KOPT-K1 (cell line): ENCODE results near the gene MAPK11.

Experiments used
- H3K27ac ChIP-seq: fragments of 200-600 bp; sonication (generic); 2 replicates; pipeline ENCODE4 v1.5.1; 2016; ENCODE audit warnings: antibody characterized with exemption, mild to moderate bottlenecking, low read depth, low read length; ENCODE audit not compliant: poor library complexity, severe bottlenecking
- H3K36me3 ChIP-seq: fragments of 200-600 bp; sonication (generic); 2 replicates; pipeline ENCODE4 v1.5.1; 2017; ENCODE audit warnings: antibody characterized with exemption, mild to moderate bottlenecking, low read length, moderate library complexity; ENCODE audit not compliant: insufficient read depth
- H3K9me3 ChIP-seq: fragments of 200-600 bp; sonication (generic); 2 replicates; pipeline ENCODE4 v1.5.1; 2017; ENCODE audit warnings: antibody characterized with exemption, low read length, mild to moderate bottlenecking; ENCODE audit not compliant: insufficient read depth, poor library complexity, severe bottlenecking

Gene MAPK11

DNA sequence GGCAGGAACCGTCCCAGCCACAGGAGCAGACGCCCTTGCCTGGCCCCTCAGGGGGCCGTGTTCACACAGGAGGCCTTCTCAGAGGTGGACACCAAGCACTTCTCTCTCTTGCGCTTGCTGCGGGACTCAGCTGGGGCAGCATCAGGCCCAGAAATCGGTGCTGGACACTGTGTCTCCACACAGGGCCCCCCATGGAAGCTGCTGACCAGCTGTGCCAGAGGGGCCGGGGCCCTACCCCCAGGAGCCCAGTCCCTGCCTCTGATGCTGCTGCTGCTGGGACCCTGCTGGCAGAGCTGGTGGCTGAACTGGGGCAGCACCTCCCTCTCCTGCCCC is 33.3 kb upstream of the MAPK11 start:
- Histone ChIP-seq H3K27ac (peak overlapping the region; percentile 13), H3K9me3 (no peaks in the 10 kb centered on the region), H3K36me3 (no peaks in the 10 kb centered on the region)

DNA sequence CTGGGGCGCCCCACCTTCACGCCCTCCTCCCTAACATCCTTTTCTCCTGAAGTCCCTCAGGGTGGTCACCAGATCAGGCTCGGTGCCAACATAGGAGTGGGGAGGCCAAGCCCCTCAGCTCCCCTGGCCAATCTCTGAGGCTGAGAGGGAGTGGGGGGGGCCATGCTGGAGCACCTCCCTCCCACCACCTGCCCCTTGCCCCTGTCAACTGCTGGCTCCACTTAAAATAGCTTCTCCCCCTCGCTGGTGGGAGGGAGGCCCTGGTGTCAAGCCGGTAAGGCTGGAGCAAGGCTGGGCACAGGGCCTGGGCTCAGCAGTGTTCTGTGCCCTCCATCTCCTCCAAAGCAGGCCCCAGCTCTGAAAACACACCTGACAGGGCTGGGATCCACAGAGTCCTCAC is 32.4 kb upstream of the MAPK11 start:
- H3K36me3 ChIP-seq, result no peaks in the 10 kb centered on the region
- H3K27ac ChIP-seq, result no peak overlapping the region
- H3K9me3 ChIP-seq, result no peaks in the 10 kb centered on the region

DNA sequence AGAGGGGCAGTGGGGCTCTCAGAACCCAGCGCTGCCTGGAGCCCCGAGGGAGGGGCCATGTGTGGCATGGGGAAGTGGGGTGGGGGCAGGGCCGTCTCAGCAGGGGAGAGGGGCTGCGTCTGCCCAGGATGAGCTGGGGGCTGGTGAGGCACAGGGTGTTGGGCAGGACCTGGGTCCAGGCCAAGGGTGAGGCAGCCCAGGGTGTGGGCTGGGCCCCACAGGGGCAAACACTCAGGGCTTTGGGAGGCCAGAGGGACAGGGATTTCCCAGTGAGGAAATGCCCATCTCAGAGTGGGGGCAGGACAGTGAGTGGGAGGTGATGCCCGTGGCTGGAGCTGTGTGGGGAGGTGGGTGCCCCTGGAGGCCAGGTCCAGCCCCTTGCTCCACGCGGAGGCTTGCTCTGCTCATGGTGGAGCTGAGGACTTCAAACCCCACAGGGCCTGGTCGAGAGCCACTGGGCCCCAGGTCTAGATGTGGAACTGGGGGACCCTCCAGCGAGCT is 31.9 kb upstream of the MAPK11 start:
- H3K36me3 ChIP-seq, result no peaks in the 10 kb centered on the region
- no peaks in the 10 kb centered on the region for H3K9me3 ChIP-seq
- no peak overlapping the region for H3K27ac ChIP-seq

DNA sequence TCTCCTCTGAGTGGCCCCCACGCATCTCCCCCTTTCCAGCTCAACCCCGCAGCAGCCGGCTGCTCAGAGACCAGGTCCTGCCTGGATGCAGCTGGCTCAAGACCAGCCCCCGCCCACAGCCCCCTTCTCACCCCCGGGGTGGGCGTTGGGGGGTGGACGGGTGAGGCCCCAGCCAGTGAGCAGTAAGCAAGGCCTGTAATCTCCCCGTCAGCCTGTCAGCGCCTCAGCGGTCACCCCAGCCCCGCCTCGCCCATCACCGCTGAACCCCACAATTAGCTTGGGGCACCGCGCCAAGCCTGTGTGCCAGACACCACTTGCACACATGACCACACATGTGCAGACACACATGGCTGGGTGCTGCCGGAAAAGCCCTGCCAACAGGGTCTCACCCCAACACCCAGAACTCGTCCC is 31.4 kb upstream of the MAPK11 start:
- H3K36me3 ChIP-seq, result no peaks in the 10 kb centered on the region
- H3K27ac ChIP-seq, result no peak overlapping the region
- H3K9me3 ChIP-seq, result no peaks in the 10 kb centered on the region

GRCh38 chr22:50300620-50301257 is 30.6 kb upstream of the MAPK11 start:
- no peaks in the 10 kb centered on the region for H3K9me3 ChIP-seq
- H3K27ac ChIP-seq, result no peak overlapping the region
- H3K36me3 ChIP-seq, result no peaks in the 10 kb centered on the region

GRCh38 chr22:50299785-50300619 is 29.8 kb upstream of the MAPK11 start:
- no peaks in the 10 kb centered on the region for H3K36me3 ChIP-seq
- no peak overlapping the region for H3K27ac ChIP-seq
- no peaks in the 10 kb centered on the region for H3K9me3 ChIP-seq

DNA sequence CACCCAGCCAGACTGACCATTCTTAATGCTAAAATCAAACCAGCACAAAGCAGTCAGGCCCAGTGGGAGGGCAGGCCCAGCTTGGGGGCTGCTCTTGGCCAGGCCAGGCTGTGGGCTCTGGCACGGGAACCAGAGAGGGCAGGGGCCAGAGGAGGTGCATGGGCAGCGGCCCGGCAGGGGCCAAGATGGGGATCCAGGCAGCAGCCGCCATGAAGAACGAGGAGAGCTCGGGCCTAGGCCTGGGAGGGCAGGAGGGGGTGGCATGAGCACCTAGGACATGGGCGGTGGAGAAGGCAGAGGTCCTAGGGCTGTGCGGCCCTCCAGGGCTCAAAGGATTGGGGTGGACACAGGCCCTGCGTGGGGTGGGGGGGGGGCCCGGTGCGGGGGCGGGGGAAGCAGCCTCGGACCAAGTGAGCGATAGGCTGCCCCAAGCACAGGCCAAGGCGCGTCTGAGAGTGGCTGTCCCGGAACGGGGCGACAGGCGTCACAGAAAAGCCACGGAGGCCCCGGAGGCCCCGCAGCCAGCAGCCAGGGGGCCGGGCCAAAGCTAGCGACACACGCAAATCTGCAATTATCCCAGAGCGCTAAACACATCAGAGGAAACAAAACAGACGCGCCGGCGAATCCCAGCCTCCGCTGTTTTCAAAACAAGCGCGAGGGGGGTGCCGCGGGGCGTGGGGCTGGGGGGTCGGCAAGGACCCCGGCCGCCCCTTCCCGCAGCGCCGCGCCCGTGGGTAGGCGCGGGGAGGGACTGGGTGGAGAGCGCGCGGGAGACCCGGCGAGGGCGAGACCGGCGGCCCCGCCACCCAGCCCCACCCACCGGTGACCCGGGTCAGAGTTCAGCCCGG is 29.0 kb upstream of the MAPK11 start:
- no peaks in the 10 kb centered on the region for H3K36me3 ChIP-seq
- no peak overlapping the region for H3K27ac ChIP-seq
- H3K9me3 ChIP-seq, result no peaks in the 10 kb centered on the region

- H3K27ac ChIP-seq, result no peak overlapping the region
- no peaks in the 10 kb centered on the region for H3K9me3 ChIP-seq
- no peaks in the 10 kb centered on the region for H3K36me3 ChIP-seq
Measured at GRCh38 chr22:50298266-50298637, 28.1 kb upstream of the MAPK11 start.

DNA sequence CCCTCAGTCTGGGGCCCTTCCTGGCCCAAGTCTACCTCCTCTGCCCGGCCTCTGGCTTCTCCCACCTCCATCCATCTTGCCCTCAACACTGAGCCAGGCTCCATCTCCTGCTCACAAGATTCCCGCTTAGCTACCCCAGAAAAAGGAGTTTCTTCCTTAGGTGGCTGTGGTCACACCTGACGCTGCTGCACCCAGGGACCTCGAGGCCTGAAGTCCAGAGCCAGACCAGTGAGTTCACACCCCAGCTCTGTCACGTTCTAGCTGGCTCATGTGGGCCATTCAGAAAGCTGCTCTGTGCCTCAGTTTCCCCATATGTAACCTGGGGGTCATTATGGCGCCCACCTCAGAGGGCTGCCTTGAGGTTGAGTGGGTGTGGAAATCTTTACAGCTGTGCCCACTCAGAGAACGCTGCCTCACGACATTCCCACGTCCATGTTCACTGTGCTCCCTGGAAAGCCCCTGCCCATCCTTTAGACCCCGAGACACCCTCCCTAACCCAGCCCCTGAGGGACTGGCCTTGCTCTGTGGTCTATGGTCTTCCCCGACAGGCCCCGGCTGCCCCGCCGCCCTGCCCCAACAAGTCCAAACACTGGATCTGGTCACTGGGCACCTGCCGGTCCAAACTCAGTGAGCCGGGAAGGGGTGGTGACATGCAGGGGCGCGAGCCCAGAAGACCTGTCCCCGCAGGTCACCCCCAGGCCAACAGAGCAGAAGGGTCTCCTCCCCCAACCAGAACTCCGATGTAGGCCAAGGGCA is 27.5 kb upstream of the MAPK11 start:
- no peaks in the 10 kb centered on the region for H3K36me3 ChIP-seq
- no peaks in the 10 kb centered on the region for H3K9me3 ChIP-seq
- H3K27ac ChIP-seq, result no peak overlapping the region

DNA sequence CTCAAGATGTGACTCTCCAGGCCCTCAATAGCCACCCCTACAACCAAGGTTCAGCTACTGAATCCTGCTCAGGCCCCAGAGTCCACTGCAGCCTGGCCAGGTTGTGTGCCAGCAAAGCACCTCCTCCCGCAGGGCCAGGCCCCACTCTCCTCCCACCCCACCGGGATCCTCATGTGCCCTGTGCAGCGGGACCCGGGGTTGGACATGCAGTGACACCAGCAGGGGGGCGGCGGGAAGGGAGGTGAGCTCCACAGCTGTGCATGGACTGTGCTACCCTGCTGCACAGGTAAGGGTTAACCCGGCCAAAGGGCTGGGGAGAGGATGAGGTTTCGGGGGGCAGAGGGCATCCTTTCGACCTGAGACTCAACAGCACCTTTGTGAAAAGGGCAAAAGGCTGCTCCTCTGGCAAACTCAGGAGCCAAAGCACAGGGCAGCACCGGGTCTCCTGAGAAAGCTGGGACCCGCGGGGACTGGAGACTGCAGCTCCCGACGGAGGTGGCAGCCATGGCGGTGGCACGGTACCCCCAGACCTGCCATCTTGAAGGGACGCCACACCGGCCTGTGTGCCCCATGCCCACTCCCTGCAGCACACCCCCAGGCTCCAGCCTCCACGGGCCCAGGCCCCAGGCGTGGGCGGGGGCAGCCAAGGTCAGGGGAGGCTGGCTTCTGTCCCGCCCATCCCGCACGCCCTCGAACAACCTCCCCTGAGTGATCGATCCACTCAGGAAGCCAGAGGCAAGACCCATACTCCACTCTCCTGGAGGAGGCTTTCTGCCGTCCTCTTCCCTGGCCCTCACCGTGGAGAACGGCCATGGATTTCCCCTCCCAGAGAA is 26.7 kb upstream of the MAPK11 start:
- H3K27ac ChIP-seq, result no peak overlapping the region
- no peaks in the 10 kb centered on the region for H3K36me3 ChIP-seq
- H3K9me3 ChIP-seq, result no peaks in the 10 kb centered on the region

DNA sequence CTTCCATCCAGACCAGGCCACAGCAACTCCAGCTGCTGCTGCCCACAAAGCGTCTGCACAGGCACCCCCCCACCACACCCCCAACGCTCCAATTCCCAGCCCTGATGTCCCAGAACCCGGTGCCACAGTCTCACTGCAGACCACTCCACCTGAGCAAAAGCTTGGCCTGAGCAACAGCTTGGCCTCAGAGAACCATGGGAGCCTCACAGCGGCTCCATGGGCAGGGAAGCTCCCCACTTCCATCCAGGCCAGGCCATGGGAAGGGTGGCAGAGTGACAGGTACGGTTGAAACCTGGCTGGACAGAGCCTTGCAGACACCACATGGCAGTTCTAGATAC is 24.1 kb upstream of the MAPK11 start:
- Histone ChIP-seq H3K27ac (no peak overlapping the region), H3K9me3 (no peaks in the 10 kb centered on the region), H3K36me3 (no peaks in the 10 kb centered on the region)

DNA sequence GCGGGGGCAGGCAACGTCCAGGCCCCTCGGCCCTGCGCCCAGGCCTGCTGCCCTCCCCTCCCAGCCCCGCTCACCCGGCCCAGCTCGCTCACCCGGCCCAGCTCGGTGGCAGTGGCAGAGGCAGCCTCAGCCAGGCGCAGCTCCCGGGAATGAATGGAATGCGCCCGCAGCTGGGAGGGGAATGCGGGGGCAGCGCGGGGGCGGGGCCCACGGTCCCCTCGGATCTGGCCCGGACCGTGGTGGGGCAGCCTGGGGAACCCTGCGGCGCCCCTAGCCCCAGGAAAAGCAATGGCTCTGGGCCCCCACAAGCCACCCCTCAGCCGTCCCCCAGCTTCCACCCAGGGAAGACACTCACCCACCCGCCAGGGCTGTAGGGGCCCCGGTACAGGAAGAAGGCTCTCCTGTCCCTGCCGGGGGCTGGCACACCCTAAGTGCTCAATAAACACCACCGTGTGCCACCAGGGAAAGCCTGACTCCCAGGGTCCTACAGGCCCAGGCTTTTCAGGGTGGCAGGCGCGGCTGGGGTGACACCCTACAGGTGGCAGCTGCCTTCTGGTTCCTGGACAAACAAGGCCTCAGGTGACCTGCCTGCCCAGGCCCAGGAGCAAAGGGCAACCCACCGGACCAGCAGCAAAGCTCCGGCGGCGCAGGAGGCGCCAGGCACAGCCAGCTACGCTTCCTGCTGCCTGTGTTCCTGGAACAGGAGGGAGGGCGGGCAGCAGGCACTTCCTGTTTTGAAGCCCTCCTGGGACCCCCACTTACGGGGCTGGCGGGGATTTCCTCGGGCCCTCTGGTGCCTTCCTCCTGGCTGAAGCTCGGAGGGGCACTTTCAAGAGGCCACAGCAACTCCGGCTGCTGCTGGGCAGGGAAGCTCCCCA is 23.5 kb upstream of the MAPK11 start:
- no peaks in the 10 kb centered on the region for H3K9me3 ChIP-seq
- no peak overlapping the region for H3K27ac ChIP-seq
- H3K36me3 ChIP-seq, result no peaks in the 10 kb centered on the region

DNA sequence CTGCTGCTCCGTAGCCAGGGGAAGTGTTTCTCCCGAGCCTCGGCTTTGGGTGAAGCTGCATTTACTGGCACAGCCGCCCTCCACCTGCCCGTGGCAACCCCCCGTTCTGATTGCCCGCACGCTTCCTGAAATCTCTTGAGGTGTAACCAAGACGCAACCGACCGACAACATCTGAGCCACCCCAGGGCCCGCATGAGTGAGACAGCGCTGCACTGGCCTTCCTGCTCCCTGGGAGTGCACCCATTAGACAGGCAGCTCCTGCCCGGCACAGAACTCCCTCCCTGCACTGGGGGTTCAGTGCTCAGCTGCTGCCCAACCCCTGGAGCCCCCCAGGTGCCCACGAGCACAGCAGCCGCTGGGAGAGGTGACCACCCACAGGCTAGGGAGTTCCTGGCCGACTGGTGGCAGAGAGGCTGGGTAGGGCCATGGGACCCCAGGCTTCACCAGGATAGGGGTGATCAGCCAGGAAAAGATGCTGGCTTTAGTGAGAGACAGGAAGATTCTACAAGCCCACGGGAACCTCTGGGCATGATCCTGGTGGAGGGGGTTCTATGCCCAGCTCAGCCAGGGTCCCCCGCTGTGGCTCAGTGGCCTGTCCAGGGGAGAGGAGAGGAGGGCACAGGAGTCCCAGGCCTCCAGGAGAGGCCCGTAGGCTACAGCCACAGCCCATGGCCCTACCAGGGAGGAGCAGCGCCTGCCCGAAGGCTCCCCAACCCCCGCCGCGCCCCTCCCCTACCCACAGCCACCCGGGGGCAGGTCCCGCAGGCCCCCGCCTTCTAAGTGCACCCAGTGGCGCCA is 22.7 kb upstream of the MAPK11 start:
- H3K36me3 ChIP-seq, result no peaks in the 10 kb centered on the region
- H3K27ac ChIP-seq, result no peak overlapping the region
- no peaks in the 10 kb centered on the region for H3K9me3 ChIP-seq
